HG03159 (cell line): ENCODE results near the gene SLC18B1.

Source experiments
- ATAC-seq: cut with Tn5 transposase; IDR thresholded peaks from one replicate; pipeline ENCODE4 v1.9.1; 2021; ENCODE audit warnings: mild to moderate bottlenecking, moderate library complexity; ENCODE audit not compliant: unreplicated experiment

The SLC18B1 gene

GRCh38 chr6:132748446-132748845 is 50.0 kb downstream of the SLC18B1 start:
- ATAC-seq, result no peak

GRCh38 chr6:132746048-132746447 is 52.4 kb downstream of the SLC18B1 start:
- ATAC-seq, result no peak

- ATAC-seq, result no peak
Measured at GRCh38 chr6:132742495-132742894, 55.9 kb downstream of the SLC18B1 start.

- no peak for ATAC-seq
Measured at GRCh38 chr6:132741281-132741680, 57.2 kb downstream of the SLC18B1 start.

GRCh38 chr6:132736239-132736638 is 62.2 kb downstream of the SLC18B1 start:
- no peak for ATAC-seq

- ATAC-seq, result no peak
Measured at GRCh38 chr6:132734694-132735236, 63.7 kb downstream of the SLC18B1 start.

GRCh38 chr6:132733814-132734213 is 64.6 kb downstream of the SLC18B1 start:
- ATAC-seq, result no peak

GRCh38 chr6:132733283-132733682 is 65.2 kb downstream of the SLC18B1 start:
- ATAC-seq, result no peak

GRCh38 chr6:132731086-132731485 is 67.4 kb downstream of the SLC18B1 start:
- ATAC-seq, result no peak

- no peak for ATAC-seq
Measured at GRCh38 chr6:132730560-132730959, 67.9 kb downstream of the SLC18B1 start.

- ATAC-seq, result no peak
Measured at GRCh38 chr6:132728616-132729015, 69.8 kb downstream of the SLC18B1 start.

- ATAC-seq, result no peak
Measured at GRCh38 chr6:132726608-132726975, 71.8 kb downstream of the SLC18B1 start.

- ATAC-seq, result peak; percentile 80
Measured at GRCh38 chr6:132725947-132726607, 72.4 kb downstream of the SLC18B1 start.

- ATAC-seq, result no peak
Measured at GRCh38 chr6:132725471-132725870, 73.0 kb downstream of the SLC18B1 start.

- ATAC-seq, result no peak
Measured at GRCh38 chr6:132719736-132720448, 78.5 kb downstream of the SLC18B1 start.
